ENCODE results near the gene KCNH1. TPM values are rescaled to one million over a fixed set of nuclear protein-coding genes. Genes with fewer than 3 reads are reported as not detected.
"Not testable (repeated sequence)": the region's sequence is repeated elsewhere in the genome, so short reads cannot be mapped to it uniquely, and the experiment has no call there.

The KCNH1 gene
- total RNA-seq, 1 donor from 2014 or later: under 0.01 TPM

- peak; percentile 39 for DNase-seq (ENCODE audit: low read depth)
- not testable (repeated sequence) for FAIRE-seq; H3K4me3 ChIP-seq (ENCODE audit: low read depth, low read length); H3K36me3 ChIP-seq (ENCODE audit: control insufficient read depth, insufficient read depth, low read length); H3K27me3 ChIP-seq (ENCODE audit: control insufficient read depth, insufficient read depth, low read length)
- peak; percentile 66 for TF ChIP-seq CTCF (IDR thresholded peaks at IDR 0.05; ENCODE audit: insufficient read depth, low read length, severe bottlenecking)
Observed at GRCh38 chr1:210949940-210950546, 183.9 kb downstream of the KCNH1 start.

GRCh38 chr1:210949489-210949888, 184.5 kb downstream of the KCNH1 start:
- Histone ChIP-seq H3K4me3 (ENCODE audit: low read depth, low read length) (no peak overlapping the region), H3K27me3 (ENCODE audit: control insufficient read depth, insufficient read depth, low read length) (no peaks in the 10 kb centered on the region), H3K36me3 (ENCODE audit: control insufficient read depth, insufficient read depth, low read length) (no peaks in the 10 kb centered on the region)
- no peak for TF ChIP-seq CTCF (IDR thresholded peaks at IDR 0.05; ENCODE audit: insufficient read depth, low read length, severe bottlenecking)
- peak; percentile 13 for FAIRE-seq
- no peak for DNase-seq (ENCODE audit: low read depth)

GRCh38 chr1:210949039-210949438, 184.9 kb downstream of the KCNH1 start:
- FAIRE-seq (no peak), DNase-seq (ENCODE audit: low read depth) (no peak)
- TF ChIP-seq CTCF (IDR thresholded peaks at IDR 0.05; ENCODE audit: insufficient read depth, low read length, severe bottlenecking): no peak
- H3K36me3 ChIP-seq (ENCODE audit: control insufficient read depth, insufficient read depth, low read length): no peaks in the 10 kb centered on the region
- no peaks in the 10 kb centered on the region for H3K27me3 ChIP-seq (ENCODE audit: control insufficient read depth, insufficient read depth, low read length)
- H3K4me3 ChIP-seq (ENCODE audit: low read depth, low read length): no peak overlapping the region

- DNase-seq (ENCODE audit: low read depth) (no peak), FAIRE-seq (no peak)
- no peak for TF ChIP-seq CTCF (IDR thresholded peaks at IDR 0.05; ENCODE audit: insufficient read depth, low read length, severe bottlenecking)
- Histone ChIP-seq H3K4me3 (ENCODE audit: low read depth, low read length) (no peak overlapping the region), H3K36me3 (ENCODE audit: control insufficient read depth, insufficient read depth, low read length) (no peaks in the 10 kb centered on the region), H3K27me3 (ENCODE audit: control insufficient read depth, insufficient read depth, low read length) (no peaks in the 10 kb centered on the region)
Observed at GRCh38 chr1:210944252-210944651, 189.7 kb downstream of the KCNH1 start.

- no peaks in the 10 kb centered on the region for H3K36me3 ChIP-seq (ENCODE audit: control insufficient read depth, insufficient read depth, low read length)
- no peak for TF ChIP-seq CTCF (IDR thresholded peaks at IDR 0.05; ENCODE audit: insufficient read depth, low read length, severe bottlenecking)
- DNase-seq (ENCODE audit: low read depth): no peak
- FAIRE-seq: no peak
- H3K4me3 ChIP-seq (ENCODE audit: low read depth, low read length): no peak overlapping the region
- H3K27me3 ChIP-seq (ENCODE audit: control insufficient read depth, insufficient read depth, low read length): no peaks in the 10 kb centered on the region
Observed at GRCh38 chr1:210942513-210942912, 191.4 kb downstream of the KCNH1 start.

- Histone ChIP-seq H3K36me3 (ENCODE audit: control insufficient read depth, insufficient read depth, low read length) (no peaks in the 10 kb centered on the region), H3K4me3 (ENCODE audit: low read depth, low read length) (no peak overlapping the region)
- no peak for TF ChIP-seq CTCF (IDR thresholded peaks at IDR 0.05; ENCODE audit: insufficient read depth, low read length, severe bottlenecking)
Observed at GRCh38 chr1:210940081-210940617, 193.8 kb downstream of the KCNH1 start.

More at GRCh38 chr1:210940081-210940617, 193.8 kb downstream of the KCNH1 start:
- no peaks in the 10 kb centered on the region for H3K27me3 ChIP-seq (ENCODE audit: control insufficient read depth, insufficient read depth, low read length)
- DNase-seq (ENCODE audit: low read depth) (no peak), FAIRE-seq (no peak)
